Mucosa of descending colon (tissue), 3 donors: ENCODE data around the gene CCDC138. TPM values are rescaled to one million over a fixed set of nuclear protein-coding genes. Genes with fewer than 3 reads are reported as not detected.

Experiments
- ATAC-seq: fragments of 200-7000 bp; cut with Tn5 transposase; one replicate; pipeline ENCODE4 v1.9.1; 2020; ENCODE audit warnings: mild to moderate bottlenecking, moderate library complexity
- DNase-seq, 3 donors: peaks; one replicate each; pipeline ENCODE4 v3.0.0-alpha.2; 2020
- H3K36me3 ChIP-seq: fragments of 200-600 bp; one replicate; pipeline ENCODE4 v1.8.0; 2021; ENCODE audit warnings: low read depth, mild to moderate bottlenecking
- H3K4me1 ChIP-seq: fragments of 200-600 bp; one replicate; pipeline ENCODE4 v1.8.0; 2021; ENCODE audit warnings: low read depth, mild to moderate bottlenecking
- H3K4me3 ChIP-seq: fragments of 200-600 bp; one replicate; pipeline ENCODE4 v1.8.0; 2021; ENCODE audit warnings: mild to moderate bottlenecking
- H3K9me3 ChIP-seq: fragments of 200-600 bp; one replicate; pipeline ENCODE4 v1.8.0; 2021; ENCODE audit warnings: mild to moderate bottlenecking
- intact Hi-C, 2 donors: fragments of 100-400 bp; cut with DNase I in 1 of 2; cut with micrococcal nuclease in 1 of 2; formaldehyde crosslinking; loops; one replicate each; pipeline versions ENCODE4 v1.11.0 to v1.11.1; 2022; cut with DNase I, micrococcal nuclease
- total RNA-seq, 3 donors: library from RNA; stranded (reverse); fragmentation: NEBNext Ultra II Directional in 2 of 3; extraction: Animal tissue kit (Norgen Biotek cat#: 25700) in 2 of 3; gene quantifications; one replicate each; pipeline versions ENCODE4 v1.2.1 to v1.2.4, GENCODE V29; 2021 to 2023
- TF ChIP-seq, protein P1 (sequence below): fragments of 200-600 bp; IDR thresholded peaks from one replicate; pipeline ENCODE4 v1.8.0; 2022; ENCODE audit warnings: antibody characterized with exemption, mild to moderate bottlenecking
- donor health status: DM: no; HTN: no; CAD: no; lungs with moderate emphysema.
- donor health status: DM: no; HTN: no; CAD: no.
- donor health status: DM: no; HTN: yes; CAD: no.

Gene CCDC138
- total RNA-seq, 3 donors from 2014 or later, result 3.7 to 6.2 (median 5.5) TPM

GRCh38 chr2:108884619-108885018 lies 98.0 kb downstream of the CCDC138 start:
- TF ChIP-seq, protein P1, sequence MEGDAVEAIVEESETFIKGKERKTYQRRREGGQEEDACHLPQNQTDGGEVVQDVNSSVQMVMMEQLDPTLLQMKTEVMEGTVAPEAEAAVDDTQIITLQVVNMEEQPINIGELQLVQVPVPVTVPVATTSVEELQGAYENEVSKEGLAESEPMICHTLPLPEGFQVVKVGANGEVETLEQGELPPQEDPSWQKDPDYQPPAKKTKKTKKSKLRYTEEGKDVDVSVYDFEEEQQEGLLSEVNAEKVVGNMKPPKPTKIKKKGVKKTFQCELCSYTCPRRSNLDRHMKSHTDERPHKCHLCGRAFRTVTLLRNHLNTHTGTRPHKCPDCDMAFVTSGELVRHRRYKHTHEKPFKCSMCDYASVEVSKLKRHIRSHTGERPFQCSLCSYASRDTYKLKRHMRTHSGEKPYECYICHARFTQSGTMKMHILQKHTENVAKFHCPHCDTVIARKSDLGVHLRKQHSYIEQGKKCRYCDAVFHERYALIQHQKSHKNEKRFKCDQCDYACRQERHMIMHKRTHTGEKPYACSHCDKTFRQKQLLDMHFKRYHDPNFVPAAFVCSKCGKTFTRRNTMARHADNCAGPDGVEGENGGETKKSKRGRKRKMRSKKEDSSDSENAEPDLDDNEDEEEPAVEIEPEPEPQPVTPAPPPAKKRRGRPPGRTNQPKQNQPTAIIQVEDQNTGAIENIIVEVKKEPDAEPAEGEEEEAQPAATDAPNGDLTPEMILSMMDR, result no peak
- no peak for ATAC-seq

GRCh38 chr2:108889907-108890306 lies 103.3 kb downstream of the CCDC138 start:
- intact Hi-C loops, result no loop called here
- H3K4me3 ChIP-seq, result no peak overlapping the region
- H3K9me3 ChIP-seq, result peaks cover 15% of the 10 kb centered on the region
- peaks cover 10% of the 10 kb centered on the region for H3K4me1 ChIP-seq
- TF ChIP-seq, protein P1, result no peak
- H3K36me3 ChIP-seq, result no peaks in the 10 kb centered on the region
- DNase-seq (no peak), ATAC-seq (no peak)

More at GRCh38 chr2:108884619-108885018, 98.0 kb downstream of the CCDC138 start:
- intact Hi-C loops, result no loop called here
- Histone ChIP-seq H3K36me3 (no peaks in the 10 kb centered on the region), H3K9me3 (peaks cover 11% of the 10 kb centered on the region), H3K4me3 (no peak overlapping the region), H3K4me1 (no peaks in the 10 kb centered on the region)
- no peak for DNase-seq

GRCh38 chr2:108893277-108893676 lies 106.7 kb downstream of the CCDC138 start:
- H3K4me3 ChIP-seq, result no peak overlapping the region
- H3K9me3 ChIP-seq, result peaks cover 15% of the 10 kb centered on the region
- peaks cover 18% of the 10 kb centered on the region for H3K4me1 ChIP-seq
- TF ChIP-seq, protein P1, result no peak
- intact Hi-C loops, result no loop called here
- DNase-seq, result no peak
- no peaks in the 10 kb centered on the region for H3K36me3 ChIP-seq
- ATAC-seq, result no peak

- DNase-seq (no peak), ATAC-seq (no peak)
- Histone ChIP-seq H3K4me3 (no peak overlapping the region), H3K36me3 (no peaks in the 10 kb centered on the region), H3K9me3 (peaks cover 10% of the 10 kb centered on the region), H3K4me1 (peaks cover 18% of the 10 kb centered on the region)
- TF ChIP-seq, protein P1, result no peak
- intact Hi-C loops, result no loop called here
Observed at GRCh38 chr2:108894766-108895165, 108.2 kb downstream of the CCDC138 start.

GRCh38 chr2:108895188-108895587 lies 108.6 kb downstream of the CCDC138 start:
- TF ChIP-seq, protein P1, result no peak
- Histone ChIP-seq H3K36me3 (no peaks in the 10 kb centered on the region), H3K9me3 (peaks cover 6% of the 10 kb centered on the region), H3K4me1 (peaks cover 18% of the 10 kb centered on the region), H3K4me3 (no peak overlapping the region)
- ATAC-seq, result peak; percentile 92
- DNase-seq, result peak in 1 of 3 donors; percentile 41
- intact Hi-C loops, result no loop called here

- TF ChIP-seq, protein P1, result no peak
- DNase-seq (no peak), ATAC-seq (no peak)
- Histone ChIP-seq H3K9me3 (no peaks in the 10 kb centered on the region), H3K4me1 (peaks cover 18% of the 10 kb centered on the region), H3K4me3 (no peak overlapping the region), H3K36me3 (no peaks in the 10 kb centered on the region)
- intact Hi-C loops, result no loop called here
Observed at GRCh38 chr2:108896741-108897140, 110.2 kb downstream of the CCDC138 start.
